Neural progenitor cell (in vitro differentiated cells): ENCODE data around the gene SRPK3. TPM values are rescaled to one million over a fixed set of nuclear protein-coding genes. Genes with fewer than 3 reads are reported as not detected.

ENCODE experiments used
- DNase-seq: peaks from one replicate; pipeline ENCODE4 v3.0.0-alpha.2; 2016; ENCODE audit warnings: low spot score
- H2AFZ ChIP-seq: fragments of 200-600 bp; sonication (generic); replicated peaks from 2 replicates; pipeline ENCODE4 v1.6.1; 2016; ENCODE audit warnings: antibody characterized with exemption
- H3F3A ChIP-seq: fragments of 200-600 bp; sonication (generic); 2 replicates; pipeline ENCODE4 v1.6.1; 2016; ENCODE audit warnings: antibody characterized with exemption, low read depth
- H3K27ac ChIP-seq: fragments of 200-600 bp; sonication (generic); 2 replicates; pipeline ENCODE4 v1.5.1; 2016; ENCODE audit warnings: mild to moderate bottlenecking
- H3K27me3 ChIP-seq: fragments of 200-600 bp; sonication (generic); 2 replicates; pipeline ENCODE4 v1.6.1; 2016; ENCODE audit warnings: mild to moderate bottlenecking, moderate library complexity
- H3K36me3 ChIP-seq: fragments of 200-600 bp; sonication (generic); 2 replicates; pipeline ENCODE4 v1.5.1; 2016
- H3K4me1 ChIP-seq: fragments of 200-600 bp; sonication (generic); 2 replicates; pipeline ENCODE4 v1.6.1; 2016; ENCODE audit warnings: mixed run types
- H3K4me2 ChIP-seq: fragments of 200-600 bp; sonication (generic); 2 replicates; pipeline ENCODE4 v1.6.1; 2016
- H3K4me3 ChIP-seq: fragments of 200-600 bp; sonication (generic); 2 replicates; pipeline ENCODE4 v1.5.1; 2016
- H3K79me2 ChIP-seq: fragments of 200-600 bp; sonication (generic); 2 replicates; pipeline ENCODE4 v1.6.1; 2016; ENCODE audit warnings: low read depth
- H3K9ac ChIP-seq: fragments of 200-600 bp; sonication (generic); 2 replicates; pipeline ENCODE4 v1.6.1; 2016
- H3K9me3 ChIP-seq: fragments of 200-600 bp; sonication (generic); 2 replicates; pipeline ENCODE4 v1.5.1; 2016; ENCODE audit warnings: low read depth
- H4K20me1 ChIP-seq: fragments of 200-600 bp; sonication (generic); 2 replicates; pipeline ENCODE4 v1.6.1; 2016; ENCODE audit warnings: low read depth
- H3K27ac Mint-ChIP-seq: 3 replicates; pipeline ENCODE4 v1.8.0; 2021; ENCODE audit warnings: mixed read lengths
- H3K27me3 Mint-ChIP-seq: 2 replicates; pipeline ENCODE4 v1.8.0; 2022; ENCODE audit warnings: low read depth, mild to moderate bottlenecking, inconsistent platforms, moderate library complexity, mixed read lengths; ENCODE audit not compliant: insufficient read depth
- H3K36me3 Mint-ChIP-seq: 3 replicates; pipeline ENCODE4 v1.8.0; 2021; ENCODE audit warnings: mixed read lengths
- H3K4me1 Mint-ChIP-seq: 3 replicates; pipeline ENCODE4 v1.8.0; 2021; ENCODE audit warnings: mixed read lengths
- H3K4me3 Mint-ChIP-seq: 3 replicates; pipeline ENCODE4 v1.8.0; 2021; ENCODE audit warnings: mild to moderate bottlenecking, moderate library complexity, mixed read lengths
- H3K9me3 Mint-ChIP-seq: 3 replicates; pipeline ENCODE4 v1.8.0; 2020; ENCODE audit warnings: mixed read lengths
- CTCF ChIP-seq: fragments of 200-600 bp; sonication (generic); IDR thresholded peaks from 2 replicates; pipeline ENCODE4 v1.5.1; 2017; ENCODE audit warnings: antibody characterized with exemption, mild to moderate bottlenecking
- EZH2 ChIP-seq: fragments of 200-600 bp; sonication (generic); IDR thresholded peaks from 2 replicates; pipeline ENCODE4 v1.6.1; 2017; ENCODE audit warnings: antibody characterized with exemption, mild to moderate bottlenecking, moderate library complexity
- EZH2phosphoT487 ChIP-seq: fragments of 200-600 bp; sonication (generic); IDR thresholded peaks from 2 replicates; pipeline ENCODE4 v1.6.1; 2017; ENCODE audit warnings: antibody characterized with exemption
- total RNA-seq: library from RNA; depleted of rRNA; stranded (reverse); fragments of >200 nt; gene quantifications from 2 replicates; pipeline ENCODE4 v1.2.3, GENCODE V29; 2015; ENCODE audit warnings: low replicate concordance

Gene SRPK3
- total RNA-seq, 1 donor from 2014 or later, result not detected

- peaks cover 11% of the 10 kb centered on the region for H3K4me1 Mint-ChIP-seq
These were observed 48.4 kb upstream of the SRPK3 start for GRCh38 chrX:153732401-153732800.

GRCh38 chrX:153733651-153734240 lies 47.1 kb upstream of the SRPK3 start:
- Histone ChIP-seq H3K36me3 (no peaks in the 10 kb centered on the region), H3K9ac (no peak overlapping the region), H3K9me3 (no peaks in the 10 kb centered on the region), H3K4me1 (no peaks in the 10 kb centered on the region), H3K27ac (no peak overlapping the region), H3K27me3 (no peaks in the 10 kb centered on the region), H3K79me2 (no peaks in the 10 kb centered on the region), H4K20me1 (no peaks in the 10 kb centered on the region), H3K4me2 (no peak overlapping the region), H2AFZ (no peak overlapping the region), H3K4me3 (no peak overlapping the region), H3F3A (no peaks in the 10 kb centered on the region)
- no peak for DNase-seq
- Mint-ChIP-seq H3K4me3 (no peak overlapping the region), H3K27me3 (peaks cover 2% of the 10 kb centered on the region), H3K4me1 (peaks cover 7% of the 10 kb centered on the region), H3K27ac (no peak overlapping the region), H3K9me3 (peaks cover 43% of the 10 kb centered on the region), H3K36me3 (peaks cover 16% of the 10 kb centered on the region)
- no peak for TF ChIP-seq EZH2
- TF ChIP-seq CTCF, result no peak
- TF ChIP-seq EZH2phosphoT487, result no peak

More at GRCh38 chrX:153732401-153732800, 48.4 kb upstream of the SRPK3 start:
- Mint-ChIP-seq H3K27ac (no peak overlapping the region), H3K36me3 (peaks cover 18% of the 10 kb centered on the region), H3K4me3 (no peak overlapping the region), H3K9me3 (peaks cover 43% of the 10 kb centered on the region), H3K27me3 (peaks cover 3% of the 10 kb centered on the region)
- no peaks in the 10 kb centered on the region for H3K9me3 ChIP-seq
- H3K9ac ChIP-seq, result no peak overlapping the region
- no peak overlapping the region for H3K4me3 ChIP-seq
- peaks cover 5% of the 10 kb centered on the region for H4K20me1 ChIP-seq
- no peak overlapping the region for H2AFZ ChIP-seq
- H3K27ac ChIP-seq, result no peak overlapping the region
- no peaks in the 10 kb centered on the region for H3K4me1 ChIP-seq
- no peaks in the 10 kb centered on the region for H3K27me3 ChIP-seq
- TF ChIP-seq EZH2 (no peak), EZH2phosphoT487 (no peak), CTCF (no peak)
- H3K4me2 ChIP-seq, result no peak overlapping the region
- no peak for DNase-seq
- no peaks in the 10 kb centered on the region for H3F3A ChIP-seq
- H3K79me2 ChIP-seq, result no peaks in the 10 kb centered on the region
- H3K36me3 ChIP-seq, result no peaks in the 10 kb centered on the region

- Histone ChIP-seq H3K9ac (no peak overlapping the region), H3K4me2 (no peak overlapping the region), H4K20me1 (no peaks in the 10 kb centered on the region), H3K9me3 (no peaks in the 10 kb centered on the region), H2AFZ (no peak overlapping the region), H3K4me1 (no peaks in the 10 kb centered on the region), H3K27me3 (no peaks in the 10 kb centered on the region), H3K27ac (no peak overlapping the region), H3K79me2 (no peaks in the 10 kb centered on the region), H3K4me3 (no peak overlapping the region), H3K36me3 (no peaks in the 10 kb centered on the region), H3F3A (no peaks in the 10 kb centered on the region)
- Mint-ChIP-seq H3K36me3 (peaks cover 16% of the 10 kb centered on the region), H3K27ac (no peak overlapping the region), H3K9me3 (peaks cover 38% of the 10 kb centered on the region), H3K4me1 (peaks cover 8% of the 10 kb centered on the region), H3K4me3 (peak overlapping the region; percentile 31), H3K27me3 (peaks cover 2% of the 10 kb centered on the region)
- TF ChIP-seq EZH2phosphoT487, result no peak
- no peak for TF ChIP-seq EZH2
- no peak for TF ChIP-seq CTCF
- no peak for DNase-seq
These were observed 46.0 kb upstream of the SRPK3 start for GRCh38 chrX:153734871-153735270.
